ENCODE results near the gene ZNF408.

- TF ChIP-seq CTCF (IDR thresholded peaks at IDR 0.05 in 2 of 3, conservative IDR thresholded peaks at IDR 0.05 in 1 of 3; ENCODE audit: borderline replicate concordance in 1 of 3, insufficient read depth in 1 of 3, low read depth in 2 of 3, low read length in 2 of 3) (no peak), EZH2 (IDR thresholded peaks at IDR 0.05) (no peak), SRF (IDR thresholded peaks at IDR 0.05; ENCODE audit: low read depth) (no peak), EZH2phosphoT487 (IDR thresholded peaks at IDR 0.05; ENCODE audit: borderline replicate concordance) (no peak), POLR2AphosphoS5 (IDR thresholded peaks at IDR 0.05; ENCODE audit: low read depth, low read length) (no peak), ZNF274 (IDR thresholded peaks at IDR 0.05; ENCODE audit: low read depth, low read length) (no peak), RAD21 (IDR thresholded peaks at IDR 0.05; ENCODE audit: low read depth) (no peak)
These were observed 24.7 kb downstream of the ZNF408 start for GRCh38 chr11:46725338-46726205.

All from HCT116 (cell line).